B cell (primary cell): Measurements from ENCODE around the gene CCDC85C. TPM values are rescaled to one million over a fixed set of nuclear protein-coding genes. Genes with fewer than 3 reads are reported as not detected.

Experiments used
- ATAC-seq: fragments of 200-7000 bp; cut with Tn5 transposase; one replicate; pipeline ENCODE4 v1.10.0; 2021; ENCODE audit warnings: low read depth, mild to moderate bottlenecking, moderate number of reproducible peaks, moderate library complexity
- CTCF ChIA-PET: fragments of 350-600 bp; sonication (Branson Sonifier 250); formaldehyde crosslinking; loops from one replicate; lab custom pipeline; 2021; ENCODE audit warnings: antibody characterized with exemption, inconsistent platforms; lab: Charles Lee
- POLR2A ChIA-PET: fragments of 350-600 bp; sonication (Branson Sonifier 250); formaldehyde crosslinking; loops from one replicate; lab custom pipeline; 2021; ENCODE audit warnings: antibody characterized with exemption; lab: Charles Lee
- DNase-seq: peaks from one replicate; pipeline ENCODE4 v3.0.0; 2013
- H2AFZ ChIP-seq: 2 replicates; pipeline ENCODE4 v1.6.1; 2012; ENCODE audit warnings: mild to moderate bottlenecking, low read depth, low read length; ENCODE audit not compliant: insufficient read depth, poor library complexity, severe bottlenecking
- H3K27ac ChIP-seq, 2 donors: 1 replicate in 1 of 2; 2 replicates in 1 of 2; pipeline ENCODE4 v1.5.1; 2012 to 2013; ENCODE audit warnings: low read length in 2 of 2, mild to moderate bottlenecking in 2 of 2, moderate library complexity in 1 of 2
- H3K27me3 ChIP-seq, 4 experiments: fragments of 200-600 bp in 1 of 4; sonication (generic) in 1 of 4; replicated peaks in 1 of 4; 1 replicate in 2 of 4; 2 replicates in 2 of 4; pipeline versions ENCODE4 v1.6.1 to v1.7.0; 2013 to 2016; ENCODE audit warnings: low read length in 3 of 4, mild to moderate bottlenecking in 2 of 4, mixed read lengths in 1 of 4, moderate library complexity in 1 of 4; ENCODE audit not compliant: insufficient read depth in 4 of 4, control insufficient read depth in 3 of 4; ENCODE audit errors: control extremely low read depth in 1 of 4
- H3K36me3 ChIP-seq, 2 experiments: replicated peaks in 1 of 2; 1 replicate in 1 of 2; 2 replicates in 1 of 2; pipeline versions ENCODE4 v1.6.1 to v1.7.1; 2013; ENCODE audit warnings: low read length in 1 of 2; ENCODE audit not compliant: insufficient read depth in 2 of 2, control insufficient read depth in 1 of 2; ENCODE audit errors: control extremely low read depth in 1 of 2, extremely low read depth in 1 of 2
- H3K4me1 ChIP-seq, 2 donors: fragments of 200-600 bp in 1 of 2; sonication (generic) in 1 of 2; 1 replicate in 1 of 2; 2 replicates in 1 of 2; pipeline versions ENCODE4 v1.5.1 to v1.6.1; 2013 to 2017; ENCODE audit warnings: low read length in 2 of 2; ENCODE audit not compliant: control insufficient read depth in 2 of 2, insufficient read depth in 2 of 2
- H3K4me2 ChIP-seq: replicated peaks from 2 replicates; pipeline ENCODE3; 2012; ENCODE audit warnings: mild to moderate bottlenecking, low read depth, low read length; ENCODE audit not compliant: poor library complexity, severe bottlenecking
- H3K4me3 ChIP-seq, 5 experiments: fragments of 200-600 bp in 1 of 5; sonication (generic) in 1 of 5; 1 replicate in 3 of 5; 2 replicates in 2 of 5; pipeline versions ENCODE4 v1.5.1 to v1.7.0; 2011 to 2016; ENCODE audit warnings: low read length in 4 of 5, mild to moderate bottlenecking in 4 of 5, low read depth in 2 of 5, control low read depth in 1 of 5, moderate library complexity in 1 of 5; ENCODE audit not compliant: insufficient read depth in 1 of 5; ENCODE audit errors: control extremely low read depth in 1 of 5, extremely low read depth in 1 of 5
- H3K79me2 ChIP-seq: fragments of 200-600 bp; sonication (generic); one replicate; pipeline ENCODE4 v1.6.0; 2016; ENCODE audit warnings: low read length; ENCODE audit not compliant: control insufficient read depth, insufficient read depth
- H3K9ac ChIP-seq: fragments of 200-600 bp; sonication (generic); 2 replicates; pipeline ENCODE4 v1.6.1; 2017; ENCODE audit warnings: mild to moderate bottlenecking, low read length, moderate library complexity
- H3K9me3 ChIP-seq, 3 donors: one replicate each; pipeline versions ENCODE4 v1.6.1 to v1.7.1; 2013; ENCODE audit warnings: low read length in 2 of 3; ENCODE audit not compliant: control insufficient read depth in 2 of 3, insufficient read depth in 1 of 3; ENCODE audit errors: control extremely low read depth in 1 of 3
- H4K20me1 ChIP-seq: 2 replicates; pipeline ENCODE4 v1.6.0; 2012; ENCODE audit warnings: mild to moderate bottlenecking, low read length; ENCODE audit not compliant: insufficient read depth, control insufficient read depth, poor library complexity, severe bottlenecking
- H3K27ac Mint-ChIP-seq: one replicate; pipeline ENCODE4 v1.8.0; 2021; ENCODE audit warnings: mixed read lengths
- H3K27me3 Mint-ChIP-seq: one replicate; pipeline ENCODE4 v1.8.0; 2021; ENCODE audit warnings: mixed read lengths
- H3K4me1 Mint-ChIP-seq: one replicate; pipeline ENCODE4 v1.8.0; 2021; ENCODE audit warnings: mixed read lengths
- H3K4me3 Mint-ChIP-seq: one replicate; pipeline ENCODE4 v1.8.0; 2021; ENCODE audit warnings: mixed read lengths
- H3K9me3 Mint-ChIP-seq: one replicate; pipeline ENCODE4 v1.8.0; 2022; ENCODE audit warnings: mixed read lengths; ENCODE audit not compliant: insufficient read depth
- EZH2 ChIP-seq: IDR thresholded peaks from 2 replicates; pipeline ENCODE4 v1.6.1; 2012; ENCODE audit warnings: borderline replicate concordance, low read depth, mild to moderate bottlenecking, moderate library complexity, low read length; ENCODE audit not compliant: insufficient read depth, poor library complexity, severe bottlenecking
- WGBS: methylation state at CpG from one replicate; pipeline ENCODE4 v1.1.5; 2013; ENCODE audit warnings: missing lambda C conversion rate; ENCODE audit not compliant: insufficient coverage; 5-methylcytosine and 5-hydroxymethylcytosine counted together
- intact Hi-C: fragments of 100-400 bp; cut with micrococcal nuclease; formaldehyde crosslinking; loops from one replicate; pipeline ENCODE4 v1.10.0; 2022
- polyA plus RNA-seq: library from polyadenylated mRNA; depleted of rRNA; stranded (reverse); fragments of >200 nt; gene quantifications from 2 replicates; pipeline ENCODE4 v1.2.3, GENCODE V29; 2012
- total RNA-seq, 2 donors: library from RNA; stranded (reverse); fragments of 120-200 nt in 1 of 2; gene quantifications; 1 replicate in 1 of 2; 2 replicates in 1 of 2; pipeline versions ENCODE4 v1.2.3 to v1.2.4, GENCODE V29; 2013 to 2022
- TF ChIP-seq, protein P1 (sequence below): fragments of 200-600 bp; IDR thresholded peaks from one replicate; pipeline ENCODE4 v1.8.0; 2022; ENCODE audit warnings: antibody characterized with exemption, mild to moderate bottlenecking

CCDC85C gene
- total and polyA plus RNA-seq, 2 donors (not counting 1 experiment from before 2014, with no cell fraction given), result 0.52 to 2.7 TPM

DNA sequence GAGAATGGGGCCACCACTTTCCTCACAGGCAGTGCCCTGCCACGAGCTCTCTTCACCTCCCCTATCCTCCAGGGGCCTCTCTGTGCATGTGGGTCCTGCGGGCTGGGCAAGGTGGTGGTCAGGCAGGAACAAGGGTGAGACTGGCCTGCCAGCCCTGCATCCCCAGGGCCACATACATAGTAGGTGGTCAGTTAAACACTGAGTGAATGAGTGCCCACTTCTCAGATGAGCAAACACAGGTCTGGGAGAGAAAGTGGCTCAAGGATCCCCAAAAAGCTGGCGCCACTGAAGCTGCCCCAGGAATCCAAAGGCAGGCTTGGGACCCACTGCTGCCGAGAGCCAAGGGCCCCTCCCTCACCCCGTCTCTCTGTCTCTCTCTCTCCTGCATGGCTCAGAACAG, 71.7 kb downstream of the CCDC85C start:
- DNase-seq, result no peak
- intact Hi-C loops, result no loop called here
- ATAC-seq, result no peak
- Histone ChIP-seq H3K36me3 (no peaks in the 10 kb centered on the region), H3K4me2 (no peak overlapping the region), H3K9ac (no peak overlapping the region), H3K27ac (no peak overlapping the region), H3K9me3 (no peaks in the 10 kb centered on the region), H3K4me3 (no peak overlapping the region), H2AFZ (no peak overlapping the region), H3K27me3 (no peaks in the 10 kb centered on the region), H3K79me2 (no peaks in the 10 kb centered on the region), H4K20me1 (no peaks in the 10 kb centered on the region), H3K4me1 (no peaks in the 10 kb centered on the region)
- Mint-ChIP-seq H3K9me3 (no peaks in the 10 kb centered on the region), H3K27me3 (no peaks in the 10 kb centered on the region), H3K4me3 (no peak overlapping the region), H3K27ac (no peak overlapping the region), H3K4me1 (no peaks in the 10 kb centered on the region)
- ChIA-PET CTCF (no interaction called here), POLR2A (no interaction called here)
- TF ChIP-seq, protein P1, sequence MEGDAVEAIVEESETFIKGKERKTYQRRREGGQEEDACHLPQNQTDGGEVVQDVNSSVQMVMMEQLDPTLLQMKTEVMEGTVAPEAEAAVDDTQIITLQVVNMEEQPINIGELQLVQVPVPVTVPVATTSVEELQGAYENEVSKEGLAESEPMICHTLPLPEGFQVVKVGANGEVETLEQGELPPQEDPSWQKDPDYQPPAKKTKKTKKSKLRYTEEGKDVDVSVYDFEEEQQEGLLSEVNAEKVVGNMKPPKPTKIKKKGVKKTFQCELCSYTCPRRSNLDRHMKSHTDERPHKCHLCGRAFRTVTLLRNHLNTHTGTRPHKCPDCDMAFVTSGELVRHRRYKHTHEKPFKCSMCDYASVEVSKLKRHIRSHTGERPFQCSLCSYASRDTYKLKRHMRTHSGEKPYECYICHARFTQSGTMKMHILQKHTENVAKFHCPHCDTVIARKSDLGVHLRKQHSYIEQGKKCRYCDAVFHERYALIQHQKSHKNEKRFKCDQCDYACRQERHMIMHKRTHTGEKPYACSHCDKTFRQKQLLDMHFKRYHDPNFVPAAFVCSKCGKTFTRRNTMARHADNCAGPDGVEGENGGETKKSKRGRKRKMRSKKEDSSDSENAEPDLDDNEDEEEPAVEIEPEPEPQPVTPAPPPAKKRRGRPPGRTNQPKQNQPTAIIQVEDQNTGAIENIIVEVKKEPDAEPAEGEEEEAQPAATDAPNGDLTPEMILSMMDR, result no peak
- no peak for TF ChIP-seq EZH2
- WGBS, result 90% methylated on average over 3 of the region's 5 CpGs

DNA sequence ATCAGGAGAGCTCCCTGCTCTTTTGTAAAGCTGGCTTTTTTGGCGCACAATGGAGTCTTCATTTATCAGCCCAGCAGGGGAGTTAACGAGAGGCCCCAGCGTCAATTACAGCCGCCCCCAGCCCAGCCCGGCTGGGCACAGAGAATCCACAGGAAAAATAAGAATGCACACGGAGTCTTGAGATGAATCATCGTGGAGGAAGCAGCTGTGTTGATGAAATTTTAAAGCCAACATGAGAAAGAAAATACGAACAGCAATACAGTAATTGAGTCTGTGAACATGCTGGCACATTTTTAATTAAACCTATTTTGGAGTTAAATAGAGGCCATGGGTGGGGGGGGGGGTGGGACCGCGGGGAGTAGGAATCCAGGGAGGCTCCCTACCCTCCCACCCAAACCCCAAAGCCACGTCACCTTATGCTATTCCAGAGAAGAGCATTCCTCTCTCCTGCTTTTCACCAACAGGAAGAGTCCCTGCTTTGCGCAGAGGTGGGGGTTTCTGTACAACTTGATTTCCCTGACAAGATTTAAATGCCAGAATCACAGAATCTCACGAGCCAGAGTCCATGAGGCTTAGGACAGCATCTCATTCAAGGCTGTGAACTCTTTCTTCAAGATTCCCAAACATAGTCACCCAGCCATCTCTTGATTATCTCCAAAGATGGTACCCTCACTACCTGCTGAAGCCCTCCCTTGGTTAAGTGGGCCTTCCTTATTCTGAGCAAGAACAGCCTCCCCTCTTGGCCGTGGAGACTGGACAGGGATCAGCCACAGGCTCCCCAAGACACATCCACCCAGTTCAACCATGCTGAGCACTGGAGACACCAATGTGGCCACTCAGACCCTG, 72.5 kb downstream of the CCDC85C start:
- intact Hi-C loops, result no loop called here
- H3K4me1 Mint-ChIP-seq, result no peaks in the 10 kb centered on the region
- H3K27ac Mint-ChIP-seq, result no peak overlapping the region
- POLR2A ChIA-PET, result no interaction called here
- no peak overlapping the region for H3K4me2 ChIP-seq
- 60% methylated on average over 10 of the region's 14 CpGs for WGBS
- ATAC-seq (no peak), DNase-seq (no peak)
- H3K36me3 ChIP-seq, result no peaks in the 10 kb centered on the region
- TF ChIP-seq, protein P1, result no peak
- TF ChIP-seq EZH2, result no peak
- no peaks in the 10 kb centered on the region for H3K9me3 ChIP-seq
- H3K79me2 ChIP-seq, result no peaks in the 10 kb centered on the region
- H3K4me3 ChIP-seq, result no peak overlapping the region
- CTCF ChIA-PET, result no interaction called here
- H3K9ac ChIP-seq, result no peak overlapping the region
- H2AFZ ChIP-seq, result no peak overlapping the region
- H3K27me3 ChIP-seq, result no peaks in the 10 kb centered on the region
- no peaks in the 10 kb centered on the region for H3K4me1 ChIP-seq
- H3K4me3 Mint-ChIP-seq, result no peak overlapping the region
- H4K20me1 ChIP-seq, result no peaks in the 10 kb centered on the region
- no peak overlapping the region for H3K27ac ChIP-seq
- H3K9me3 Mint-ChIP-seq, result no peaks in the 10 kb centered on the region
- H3K27me3 Mint-ChIP-seq, result no peaks in the 10 kb centered on the region
